GM23248 (cell line): ENCODE results near the gene CGREF1. TPM values are rescaled to one million over a fixed set of nuclear protein-coding genes. Genes with fewer than 3 reads are reported as not detected.
A peak's percentile ranks its signal among the peaks of the same experiment; 100 is the strongest.

ENCODE experiments used
- DNase-seq: peaks from one replicate; pipeline ENCODE4 v3.0.0-alpha.2; 2015
- H2AFZ ChIP-seq: fragments of 200-600 bp; sonication (generic); 2 replicates; pipeline ENCODE4 v1.6.1; 2016; ENCODE audit warnings: antibody characterized with exemption
- H3F3A ChIP-seq: fragments of 200-600 bp; sonication (generic); 2 replicates; pipeline ENCODE4 v1.6.1; 2016; ENCODE audit warnings: mild to moderate bottlenecking, antibody characterized with exemption, mixed run types; ENCODE audit not compliant: insufficient read depth
- H3K27ac ChIP-seq: fragments of 200-600 bp; sonication (generic); 2 replicates; pipeline ENCODE4 v1.5.1; 2016; ENCODE audit warnings: mild to moderate bottlenecking
- H3K27me3 ChIP-seq: fragments of 200-600 bp; sonication (generic); replicated peaks from 2 replicates; pipeline ENCODE4 v1.6.1; 2016; ENCODE audit warnings: mild to moderate bottlenecking; ENCODE audit not compliant: insufficient read depth
- H3K36me3 ChIP-seq: fragments of 200-600 bp; sonication (generic); 2 replicates; pipeline ENCODE4 v1.6.1; 2016; ENCODE audit warnings: low read depth, mild to moderate bottlenecking
- H3K4me1 ChIP-seq: fragments of 200-600 bp; sonication (generic); 2 replicates; pipeline ENCODE4 v1.6.1; 2016; ENCODE audit warnings: mild to moderate bottlenecking; ENCODE audit not compliant: insufficient read depth
- H3K4me2 ChIP-seq: fragments of 200-600 bp; sonication (generic); one replicate; pipeline ENCODE4 v1.6.1; 2016; ENCODE audit warnings: mild to moderate bottlenecking; ENCODE audit not compliant: unreplicated experiment
- H3K4me3 ChIP-seq: fragments of 200-600 bp; sonication (generic); 2 replicates; pipeline ENCODE4 v1.5.1; 2016; ENCODE audit warnings: mild to moderate bottlenecking
- H3K79me2 ChIP-seq: fragments of 200-600 bp; sonication (generic); 2 replicates; pipeline ENCODE4 v1.6.1; 2016; ENCODE audit warnings: mild to moderate bottlenecking; ENCODE audit not compliant: insufficient read depth
- H3K9ac ChIP-seq: fragments of 200-600 bp; sonication (generic); 2 replicates; pipeline ENCODE4 v1.6.1; 2016; ENCODE audit warnings: mild to moderate bottlenecking
- H3K9me2 ChIP-seq: fragments of 200-600 bp; sonication (generic); 2 replicates; pipeline ENCODE4 v1.6.1; 2016; ENCODE audit warnings: mixed run types, mild to moderate bottlenecking, moderate library complexity; ENCODE audit not compliant: insufficient read depth
- H3K9me3 ChIP-seq: fragments of 200-600 bp; sonication (generic); one replicate; pipeline ENCODE4 v1.6.1; 2017; ENCODE audit warnings: low read depth
- H4K20me1 ChIP-seq: fragments of 200-600 bp; sonication (generic); 2 replicates; pipeline ENCODE4 v1.6.0; 2016; ENCODE audit not compliant: insufficient read depth
- EZH2 ChIP-seq: fragments of 200-600 bp; sonication (generic); IDR thresholded peaks from 2 replicates; pipeline ENCODE4 v1.6.1; 2018; ENCODE audit warnings: antibody characterized with exemption, mild to moderate bottlenecking; ENCODE audit not compliant: insufficient read depth, poor library complexity, severe bottlenecking
- EZH2phosphoT487 ChIP-seq: fragments of 200-600 bp; sonication (generic); IDR thresholded peaks from 2 replicates; pipeline ENCODE4 v1.6.1; 2018; ENCODE audit warnings: antibody characterized with exemption, moderate library complexity, mild to moderate bottlenecking, low read depth; ENCODE audit not compliant: insufficient read depth
- WGBS, 2 experiments: methylation state at CpG; one replicate each; pipeline ENCODE4 v1.1.6; 2015 to 2017; ENCODE audit warnings: low lambda C conversion rate in 2 of 2, low coverage in 1 of 2; ENCODE audit errors: missing lambda C conversion rate in 2 of 2; 5-methylcytosine and 5-hydroxymethylcytosine counted together
- in situ Hi-C: fragments of 300-500 bp; cut with MboI; formaldehyde crosslinking; loops from 2 replicates; pipeline ENCODE4 v1.15.0; 2020
- polyA plus RNA-seq: library from polyadenylated mRNA; unstranded; fragments of >200 nt; fragmentation: Nextera tagmentation; extraction: Ambion mirVana; gene quantifications from 2 replicates; pipeline ENCODE4 v1.2.1, GENCODE V29; 2016
- total RNA-seq: library from RNA; depleted of rRNA; stranded (reverse); fragments of >200 nt; shearing (Covaris generic); gene quantifications from 2 replicates; pipeline ENCODE4 v1.2.3, GENCODE V29; 2014

Gene CGREF1
- total and polyA plus RNA-seq, 2 experiments from 2014 or later, result 17.2 to 19.2 TPM

- no peak overlapping the region for H2AFZ ChIP-seq
- in situ Hi-C loops, result no loop called here
- DNase-seq, result no peak
- H3K4me1 ChIP-seq, result peaks cover 16% of the 10 kb centered on the region
- H3K4me2 ChIP-seq, result peak overlapping the region; percentile 99
- 76 to 77% methylated on average over 14 of the region's 14 CpGs for WGBS, 2 experiments
- no peaks in the 10 kb centered on the region for H3K9me2 ChIP-seq
- TF ChIP-seq EZH2 (no peak), EZH2phosphoT487 (no peak)
- H3K79me2 ChIP-seq, result peaks cover 35% of the 10 kb centered on the region
- H3K4me3 ChIP-seq, result peak overlapping the region; percentile 81
- H3K27me3 ChIP-seq, result no peaks in the 10 kb centered on the region
- no peaks in the 10 kb centered on the region for H4K20me1 ChIP-seq
- peak overlapping the region; percentile 87 for H3K9ac ChIP-seq
- H3K9me3 ChIP-seq, result no peaks in the 10 kb centered on the region
- H3K27ac ChIP-seq, result peak overlapping the region; percentile 74
- H3K36me3 ChIP-seq, result no peaks in the 10 kb centered on the region
- H3F3A ChIP-seq, result peaks cover 13% of the 10 kb centered on the region
Measured at GRCh38 chr2:27080603-27080936, 38.4 kb downstream of the CGREF1 start.

GRCh38 chr2:27080140-27080469, 38.8 kb downstream of the CGREF1 start:
- Histone ChIP-seq H3K27ac (peak overlapping the region; percentile 74), H3K9me2 (no peaks in the 10 kb centered on the region), H2AFZ (no peak overlapping the region), H3K4me1 (peaks cover 16% of the 10 kb centered on the region), H3K36me3 (no peaks in the 10 kb centered on the region), H3K27me3 (no peaks in the 10 kb centered on the region), H4K20me1 (no peaks in the 10 kb centered on the region), H3K9me3 (no peaks in the 10 kb centered on the region), H3K79me2 (peaks cover 35% of the 10 kb centered on the region), H3K4me3 (peak overlapping the region; percentile 81), H3K9ac (peak overlapping the region; percentile 87), H3F3A (peaks cover 9% of the 10 kb centered on the region), H3K4me2 (peak overlapping the region; percentile 99)
- DNase-seq, result peak; percentile 61
- TF ChIP-seq EZH2 (no peak), EZH2phosphoT487 (no peak)
- 9 to 14% methylated on average over 7 of the region's 7 CpGs for WGBS, 2 experiments
- in situ Hi-C loops, result no loop called here

- Histone ChIP-seq H3K9me2 (no peaks in the 10 kb centered on the region), H3K4me3 (peak overlapping the region; percentile 81), H3K4me1 (peaks cover 16% of the 10 kb centered on the region), H3K4me2 (peak overlapping the region; percentile 99), H4K20me1 (no peaks in the 10 kb centered on the region), H3K9ac (peak overlapping the region; percentile 87), H2AFZ (peak overlapping the region; percentile 86), H3K9me3 (no peaks in the 10 kb centered on the region), H3K36me3 (no peaks in the 10 kb centered on the region), H3F3A (0 out of 2 replicates have a peak, but pooled peaks cover 3% of the 10 kb centered on the region), H3K27me3 (no peaks in the 10 kb centered on the region), H3K79me2 (peaks cover 35% of the 10 kb centered on the region), H3K27ac (peak overlapping the region; percentile 74)
- TF ChIP-seq EZH2 (no peak), EZH2phosphoT487 (no peak)
- 7 to 8% methylated on average over 14 of the region's 14 CpGs for WGBS, 2 experiments
- in situ Hi-C loops, result no loop called here
- peak; percentile 74 for DNase-seq
Measured at GRCh38 chr2:27079233-27080139, 39.4 kb downstream of the CGREF1 start.

- H3K9me3 ChIP-seq, result no peaks in the 10 kb centered on the region
- in situ Hi-C loops, result no loop called here
- H3K79me2 ChIP-seq, result peaks cover 35% of the 10 kb centered on the region
- no peak for TF ChIP-seq EZH2
- no peaks in the 10 kb centered on the region for H3K27me3 ChIP-seq
- H3K36me3 ChIP-seq, result no peaks in the 10 kb centered on the region
- H3K4me3 ChIP-seq, result peak within 1 kb of the TSS; percentile 81
- peak within 1 kb of the TSS; percentile 87 for H3K9ac ChIP-seq
- no peaks in the 10 kb centered on the region for H3K9me2 ChIP-seq
- peak within 1 kb of the TSS; percentile 74 for H3K27ac ChIP-seq
- DNase-seq, result peak; percentile 96
- H2AFZ ChIP-seq, result peak within 1 kb of the TSS; percentile 86
- H3F3A ChIP-seq, result no peaks in the 10 kb centered on the region
- H3K4me1 ChIP-seq, result peaks cover 16% of the 10 kb centered on the region
- H3K4me2 ChIP-seq, result peak within 1 kb of the TSS; percentile 99
- no peaks in the 10 kb centered on the region for H4K20me1 ChIP-seq
- 1 to 2% methylated on average over 26 to 35 of the region's 41 CpGs for WGBS, 2 experiments
Measured at GRCh38 chr2:27078267-27079194, 40.4 kb downstream of the CGREF1 start, which contains the start of gene EMILIN1. EMILIN1 (plus strand) TSS chr2:27078615; CDS start chr2:27079066, 451 bp downstream.
